AG09309 (cell line): Measurements from ENCODE around the gene JMJD1C.

ENCODE experiments used
- DNase-seq: peaks from one replicate; pipeline ENCODE4 v3.0.0-alpha.2; 2010; ENCODE audit warnings: low read depth
- H3K4me3 ChIP-seq: 2 replicates; pipeline ENCODE4 v1.5.1; 2011; ENCODE audit warnings: mild to moderate bottlenecking, low read depth, low read length, moderate library complexity; ENCODE audit not compliant: control insufficient read depth
- TF ChIP-seq, protein P1 (sequence below): IDR thresholded peaks from 2 replicates; pipeline ENCODE4 v1.5.1; 2011; ENCODE audit warnings: mild to moderate bottlenecking, low read depth, low read length, inconsistent platforms; ENCODE audit not compliant: insufficient read depth, control insufficient read depth; ENCODE audit errors: missing control alignments

JMJD1C gene

DNA sequence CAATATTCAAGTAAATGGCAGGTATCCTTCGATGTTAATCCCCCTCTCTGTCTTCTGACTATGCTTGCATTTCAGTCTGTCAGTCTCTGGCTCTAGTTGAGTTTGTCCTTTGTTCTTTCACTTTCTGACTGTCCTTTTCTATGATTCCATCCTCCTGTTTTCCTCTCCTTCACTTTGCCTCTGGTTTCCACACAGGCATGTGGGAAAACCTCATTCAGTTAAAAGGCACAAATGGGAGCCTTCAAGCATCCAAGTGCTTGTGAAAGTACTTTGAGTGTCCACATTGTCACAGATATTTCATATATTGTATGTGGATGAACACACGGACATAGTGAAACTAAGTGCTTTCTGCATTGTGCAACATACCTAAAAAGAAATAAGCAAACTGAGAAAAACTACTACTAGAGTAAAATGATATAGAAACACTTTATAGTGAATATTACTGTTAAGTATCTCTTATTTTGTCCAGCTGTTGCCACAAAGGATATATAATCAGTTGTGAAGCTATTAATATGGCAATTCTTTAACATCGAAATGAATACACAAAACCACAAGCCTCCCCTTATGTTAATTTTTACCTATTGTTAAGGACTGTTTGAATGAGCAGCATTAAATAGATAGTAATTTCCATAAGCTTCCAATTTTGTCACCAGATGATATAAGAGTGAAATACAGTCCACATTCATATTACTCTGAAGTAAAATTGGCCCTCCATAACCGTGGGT is 260.9 kb downstream of the JMJD1C start:
- TF ChIP-seq, protein P1, sequence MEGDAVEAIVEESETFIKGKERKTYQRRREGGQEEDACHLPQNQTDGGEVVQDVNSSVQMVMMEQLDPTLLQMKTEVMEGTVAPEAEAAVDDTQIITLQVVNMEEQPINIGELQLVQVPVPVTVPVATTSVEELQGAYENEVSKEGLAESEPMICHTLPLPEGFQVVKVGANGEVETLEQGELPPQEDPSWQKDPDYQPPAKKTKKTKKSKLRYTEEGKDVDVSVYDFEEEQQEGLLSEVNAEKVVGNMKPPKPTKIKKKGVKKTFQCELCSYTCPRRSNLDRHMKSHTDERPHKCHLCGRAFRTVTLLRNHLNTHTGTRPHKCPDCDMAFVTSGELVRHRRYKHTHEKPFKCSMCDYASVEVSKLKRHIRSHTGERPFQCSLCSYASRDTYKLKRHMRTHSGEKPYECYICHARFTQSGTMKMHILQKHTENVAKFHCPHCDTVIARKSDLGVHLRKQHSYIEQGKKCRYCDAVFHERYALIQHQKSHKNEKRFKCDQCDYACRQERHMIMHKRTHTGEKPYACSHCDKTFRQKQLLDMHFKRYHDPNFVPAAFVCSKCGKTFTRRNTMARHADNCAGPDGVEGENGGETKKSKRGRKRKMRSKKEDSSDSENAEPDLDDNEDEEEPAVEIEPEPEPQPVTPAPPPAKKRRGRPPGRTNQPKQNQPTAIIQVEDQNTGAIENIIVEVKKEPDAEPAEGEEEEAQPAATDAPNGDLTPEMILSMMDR = no peak

DNA sequence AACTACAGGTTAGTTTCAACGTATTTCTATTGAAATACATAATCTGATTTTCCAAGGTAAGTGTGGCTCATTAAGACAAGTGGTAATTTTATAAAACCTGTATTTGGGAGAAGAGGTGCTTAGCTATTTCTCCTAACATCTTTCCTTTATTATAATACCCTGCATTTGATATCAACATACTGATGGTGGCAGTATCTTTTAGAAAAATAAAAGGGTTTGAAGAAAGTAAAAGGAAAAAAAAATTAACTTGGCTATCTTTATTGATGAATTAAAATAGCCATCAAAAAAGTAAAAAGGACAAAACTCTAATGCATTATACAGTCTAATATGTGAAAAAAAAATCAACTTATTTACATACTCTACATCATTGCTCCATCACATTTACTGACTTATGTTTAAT is 264.7 kb downstream of the JMJD1C start:
- TF ChIP-seq, protein P1 = no peak
- H3K4me3 ChIP-seq = no peak overlapping the region
- DNase-seq = no peak

More for the DNA sequence above, 260.9 kb downstream of the JMJD1C start:
- no peak overlapping the region for H3K4me3 ChIP-seq
- no peak for DNase-seq

DNA sequence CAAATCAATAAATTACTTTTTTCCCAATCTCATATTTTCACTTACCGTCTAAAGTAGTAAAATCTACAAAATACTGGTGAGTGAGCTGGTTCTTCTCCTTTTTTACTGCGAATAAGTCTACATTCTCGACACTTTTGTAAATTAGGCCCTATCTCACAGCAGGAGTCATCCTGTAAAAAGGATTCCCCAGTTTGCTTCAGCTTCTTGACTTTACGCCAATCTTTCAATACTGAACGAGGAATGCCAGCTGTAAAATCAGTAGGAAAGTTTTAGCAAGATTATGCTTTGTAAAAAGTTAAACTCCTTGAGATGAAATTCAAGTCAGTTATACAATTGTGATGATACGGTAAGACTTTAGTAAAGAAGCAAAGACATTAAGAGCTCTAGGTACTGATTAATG is 265.3 kb downstream of the JMJD1C start:
- H3K4me3 ChIP-seq = no peak overlapping the region

DNA sequence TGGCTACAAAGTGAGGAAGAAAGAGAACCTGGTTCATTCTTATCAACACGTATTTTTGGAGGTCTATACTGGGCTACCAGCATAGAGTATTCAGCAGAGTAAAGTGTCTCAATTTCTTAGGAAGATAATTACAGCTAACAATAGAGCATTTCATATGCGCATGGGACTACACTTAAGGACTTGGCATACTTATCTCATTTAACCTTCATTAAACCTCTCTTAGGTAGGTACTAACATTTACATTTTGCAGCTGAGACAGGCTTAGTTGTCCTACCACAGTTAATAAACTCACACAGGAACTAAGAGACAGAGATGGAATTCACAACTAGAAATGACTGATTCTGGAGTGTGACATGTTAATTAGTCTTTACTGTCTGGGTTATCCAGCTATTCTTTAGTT is 266.1 kb downstream of the JMJD1C start:
- TF ChIP-seq, protein P1 = no peak
- H3K4me3 ChIP-seq = no peak overlapping the region
- DNase-seq = no peak

More for the DNA sequence above, 265.3 kb downstream of the JMJD1C start:
- TF ChIP-seq, protein P1 = no peak
- DNase-seq = no peak

DNA sequence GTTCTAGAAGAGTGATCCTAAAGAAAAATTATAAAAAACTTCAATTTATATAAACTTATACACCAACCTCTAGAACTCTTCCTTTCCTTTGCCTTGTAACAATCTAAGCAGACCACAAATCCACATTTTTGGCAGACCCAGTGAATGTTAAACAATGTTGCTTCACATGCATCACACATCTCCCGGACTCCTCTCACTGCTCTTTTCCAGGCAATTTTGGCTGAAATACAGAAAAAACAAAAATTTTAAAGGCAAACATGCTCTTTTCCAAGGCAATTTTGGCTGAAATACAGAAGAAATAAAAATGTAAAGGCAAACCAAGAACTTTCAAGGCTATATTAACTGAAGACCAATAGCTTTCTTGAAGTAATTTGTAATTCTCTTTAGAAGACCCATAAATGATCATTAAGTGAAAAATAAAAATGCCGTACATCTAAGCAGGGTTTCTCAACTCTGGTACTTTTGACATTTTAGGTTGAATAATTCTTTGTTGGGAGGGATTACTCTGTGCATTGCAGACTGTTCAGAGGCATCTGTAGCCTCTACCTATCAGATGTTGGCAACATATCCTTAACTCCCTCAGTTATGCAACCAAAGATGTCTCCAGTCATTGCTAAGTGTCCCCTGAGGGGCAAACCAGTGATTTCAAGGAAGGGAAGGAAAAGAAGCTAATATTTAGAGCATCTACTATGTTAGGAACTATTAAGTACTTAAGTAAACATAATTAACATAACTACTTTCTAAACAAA is 268.3 kb downstream of the JMJD1C start:
- no peak overlapping the region for H3K4me3 ChIP-seq
- peak; percentile 70 for DNase-seq
- TF ChIP-seq, protein P1 = no peak

DNA sequence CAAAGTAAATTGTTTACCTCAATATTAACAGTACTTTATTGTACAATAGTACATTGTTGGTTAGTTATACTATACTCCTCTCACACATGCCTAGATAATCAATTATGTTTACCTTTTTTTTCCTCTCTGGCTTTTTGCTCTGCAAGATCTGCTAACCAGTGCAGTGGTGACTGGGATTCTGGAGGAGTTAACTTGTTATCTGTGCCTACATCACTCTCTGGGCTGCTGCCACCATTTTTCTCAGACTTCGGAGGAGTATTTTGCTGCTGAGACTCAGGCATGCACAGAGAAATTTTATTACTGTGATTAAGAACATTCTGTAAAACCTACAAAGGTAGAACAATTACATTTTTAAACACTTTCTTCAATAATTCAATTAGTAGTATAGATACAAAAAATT is 273.0 kb downstream of the JMJD1C start:
- H3K4me3 ChIP-seq = no peak overlapping the region
- TF ChIP-seq, protein P1 = no peak
- no peak for DNase-seq
